ENCODE results near the gene REV3L.

REV3L gene

DNA sequence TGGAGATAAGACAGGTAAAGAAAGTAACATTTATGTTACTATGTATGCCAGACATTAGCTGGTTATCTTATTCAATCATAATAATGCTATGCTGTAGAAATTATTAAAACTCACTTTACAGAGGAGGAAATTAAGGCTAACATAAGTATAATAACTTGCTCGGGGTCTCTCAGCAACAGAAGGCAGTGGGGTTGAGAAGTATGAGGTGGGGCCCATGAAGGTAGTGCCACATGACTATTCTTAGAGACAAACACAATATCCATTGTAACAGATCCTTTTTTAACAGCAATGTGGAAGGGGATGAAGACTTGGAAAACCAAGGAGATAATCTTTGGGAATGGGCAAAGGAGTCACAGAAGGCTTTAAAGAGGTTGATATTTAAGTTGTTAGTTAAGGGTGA, 11.5 kb downstream of the REV3L start:
- DNase-seq (ENCODE audit: low read depth in 2 of 2) = no peak

DNA sequence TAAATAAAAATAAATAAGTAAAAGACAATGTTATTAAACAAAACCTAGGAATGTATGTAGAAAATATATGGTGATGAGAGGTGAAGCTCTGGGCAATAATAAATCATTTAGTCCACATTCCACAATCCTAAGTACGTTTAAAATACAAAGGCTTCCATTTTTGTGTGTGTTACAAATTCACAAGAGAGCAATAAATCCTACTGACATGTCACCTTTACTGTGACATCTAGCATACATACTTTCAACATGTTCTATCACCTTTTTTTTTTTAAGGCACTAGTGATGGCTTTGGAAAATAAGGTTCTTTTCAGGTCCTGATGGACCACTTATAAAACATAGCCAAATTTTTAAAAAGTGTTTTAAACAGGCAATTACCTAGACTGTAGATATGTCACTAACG, 12.0 kb downstream of the REV3L start:
- no peak for DNase-seq (ENCODE audit: low read depth in 2 of 2)

DNA sequence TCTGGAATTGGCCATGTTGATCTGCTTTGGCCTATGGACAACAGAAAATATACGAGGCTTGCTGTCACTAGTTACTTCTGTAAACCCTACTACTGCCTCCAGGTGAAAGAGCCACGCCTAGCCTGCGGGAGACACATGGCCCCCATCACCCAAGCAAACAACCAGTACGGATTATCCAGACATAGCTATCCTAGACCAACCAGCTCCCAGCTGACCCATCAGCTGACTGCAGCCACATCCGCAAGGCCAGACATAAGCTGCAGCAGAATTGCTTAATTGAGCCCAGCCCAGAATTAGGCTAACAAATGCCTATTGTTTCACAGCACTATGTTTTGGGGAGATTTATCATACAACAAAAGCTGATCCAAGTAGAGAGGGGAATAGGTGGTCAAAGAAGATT, 13.5 kb downstream of the REV3L start:
- DNase-seq (ENCODE audit: low read depth in 2 of 2) = no peak

DNA sequence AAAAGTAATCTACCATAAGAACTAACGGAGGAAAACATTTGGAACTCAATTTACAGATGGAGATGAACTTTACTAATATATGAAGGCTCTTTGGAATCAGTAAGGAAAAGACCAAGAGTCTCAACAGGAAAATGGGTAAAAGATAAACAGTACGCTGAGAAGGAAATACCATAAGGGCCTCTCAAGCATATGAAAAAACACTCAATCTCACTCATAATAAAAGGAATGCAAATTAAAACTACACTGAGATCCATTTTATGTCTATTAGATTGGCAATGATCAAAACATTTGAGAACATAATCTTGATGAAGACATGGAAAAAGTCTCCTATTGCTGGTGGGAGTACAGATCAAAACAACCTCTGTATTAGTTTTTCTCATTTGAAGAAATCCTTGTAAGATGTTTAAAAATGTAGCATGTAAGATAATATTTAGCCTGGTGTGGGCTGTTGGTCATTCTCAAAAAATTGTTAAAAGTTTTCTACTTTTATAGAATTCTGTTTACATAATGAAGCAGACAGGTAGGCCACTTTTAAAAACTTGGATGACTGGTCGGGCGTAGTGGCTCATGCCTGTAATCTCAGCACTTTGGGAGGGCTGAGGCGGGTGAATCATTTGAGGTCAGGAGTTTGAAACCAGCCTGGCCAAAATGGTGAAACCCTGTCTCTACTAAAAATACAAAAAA, 14.5 kb downstream of the REV3L start:
- DNase-seq (ENCODE audit: low read depth in 2 of 2) = no peak

DNA sequence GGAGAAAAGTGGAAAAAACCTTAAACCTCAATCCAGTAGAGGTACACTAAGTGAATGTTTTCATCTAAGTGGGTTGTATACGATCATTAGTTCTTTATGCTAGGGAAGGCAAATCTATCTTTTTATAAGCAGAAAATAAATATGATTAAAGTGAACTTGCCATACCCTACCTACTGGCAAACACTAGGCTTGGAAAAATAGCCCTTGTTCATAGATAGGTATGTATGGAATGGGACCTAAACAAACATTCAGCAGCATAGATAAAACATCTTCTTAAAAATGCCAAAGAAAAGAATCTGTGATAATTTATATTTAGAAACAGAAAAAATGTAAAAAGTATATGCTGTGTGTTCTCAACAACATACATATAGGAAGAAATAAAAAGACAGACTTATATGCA, 18.8 kb downstream of the REV3L start:
- no peak for DNase-seq (ENCODE audit: low read depth in 2 of 2)

DNA sequence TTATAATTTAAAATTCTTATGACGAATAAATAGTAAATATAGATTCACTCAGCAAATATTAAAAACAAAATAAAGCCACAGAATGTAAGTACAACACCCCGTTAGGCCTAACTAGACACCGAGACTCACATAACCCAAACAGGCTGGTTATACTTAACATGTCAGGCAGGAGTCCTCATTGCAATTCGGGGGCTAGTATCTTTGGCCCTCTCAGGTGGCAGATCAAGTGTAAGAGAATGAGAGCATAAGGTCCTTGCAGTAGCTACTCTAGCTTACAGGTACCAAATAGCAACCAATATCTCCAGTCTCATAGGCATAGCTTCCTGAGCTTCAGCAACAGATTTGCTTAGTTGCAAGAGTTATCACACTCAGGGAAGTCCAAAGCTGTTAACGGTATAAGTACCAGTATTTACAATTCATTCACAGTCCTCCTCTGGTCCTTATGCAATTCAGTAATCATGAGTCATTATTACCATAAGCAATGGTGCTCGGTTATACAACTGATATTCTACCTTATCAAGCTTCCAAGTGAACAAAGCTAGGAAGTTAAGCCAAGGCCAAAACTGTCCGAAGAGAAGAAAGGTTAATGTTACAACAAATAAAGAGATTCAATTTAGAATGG, 20.1 kb downstream of the REV3L start:
- no peak for DNase-seq (ENCODE audit: low read depth in 2 of 2)

DNA sequence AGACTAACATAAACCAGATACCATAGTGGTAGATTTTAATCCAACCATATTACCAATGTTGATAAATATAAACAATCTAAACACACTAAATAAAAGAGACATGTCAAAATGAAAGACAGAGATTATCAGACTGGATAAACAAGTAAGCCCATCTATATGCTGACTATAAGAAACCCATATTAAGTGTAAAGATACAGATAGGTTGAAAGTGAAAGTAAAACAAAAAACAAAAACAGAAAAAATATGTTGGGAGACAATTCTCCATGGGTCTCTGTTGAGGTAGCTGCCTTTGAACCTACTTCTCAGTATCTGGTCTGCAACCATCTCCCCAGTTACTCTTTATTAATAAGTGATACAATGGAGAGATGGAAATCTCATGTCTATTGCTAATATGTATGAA, 21.2 kb downstream of the REV3L start:
- no peak for DNase-seq (ENCODE audit: low read depth in 2 of 2)

DNA sequence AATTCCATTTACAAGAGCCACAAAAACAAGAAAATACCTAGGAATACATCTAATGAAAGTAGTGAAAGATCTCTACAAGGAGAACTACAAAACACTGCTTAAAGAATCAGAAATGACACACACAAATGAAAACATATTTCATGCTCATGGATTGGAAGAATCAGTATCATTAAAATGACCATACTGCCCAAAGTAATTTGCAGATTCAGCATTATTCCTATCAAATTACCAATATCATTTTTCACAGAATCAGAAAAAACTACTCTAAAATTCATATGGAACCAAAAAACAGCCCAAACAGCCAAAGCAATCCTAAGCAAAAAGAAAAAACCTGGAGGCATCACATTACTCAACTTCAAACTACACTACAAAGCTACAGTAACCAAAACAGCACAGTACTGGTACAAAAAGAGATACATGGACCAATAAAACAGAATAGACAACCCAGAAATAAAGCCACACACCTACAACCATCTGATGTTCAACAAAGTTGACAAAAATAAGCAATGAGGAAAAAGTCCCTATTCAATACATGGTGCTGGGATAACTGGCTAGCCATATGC, 24.3 kb downstream of the REV3L start:
- DNase-seq (ENCODE audit: low read depth in 2 of 2) = no peak

DNA sequence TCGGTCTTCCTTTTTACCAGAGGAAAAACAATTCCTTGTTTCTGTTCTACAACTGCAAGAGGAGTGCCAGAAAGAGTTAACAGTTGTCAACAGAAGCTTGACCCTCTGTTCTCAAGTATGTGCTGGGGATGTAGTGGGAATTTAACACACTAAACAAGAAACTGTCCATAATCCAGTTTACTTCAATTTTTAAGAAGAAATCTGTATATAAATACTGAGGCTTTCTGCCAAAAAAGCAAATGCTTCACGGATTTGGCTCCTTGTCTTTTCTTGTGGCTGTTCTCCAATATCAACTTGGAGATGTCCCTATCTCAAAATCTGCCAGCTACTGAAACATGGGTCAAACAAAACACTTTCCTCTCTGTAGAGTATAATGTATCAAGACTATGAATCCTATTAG, 26.8 kb downstream of the REV3L start:
- no peak for DNase-seq (ENCODE audit: low read depth in 2 of 2)

DNA sequence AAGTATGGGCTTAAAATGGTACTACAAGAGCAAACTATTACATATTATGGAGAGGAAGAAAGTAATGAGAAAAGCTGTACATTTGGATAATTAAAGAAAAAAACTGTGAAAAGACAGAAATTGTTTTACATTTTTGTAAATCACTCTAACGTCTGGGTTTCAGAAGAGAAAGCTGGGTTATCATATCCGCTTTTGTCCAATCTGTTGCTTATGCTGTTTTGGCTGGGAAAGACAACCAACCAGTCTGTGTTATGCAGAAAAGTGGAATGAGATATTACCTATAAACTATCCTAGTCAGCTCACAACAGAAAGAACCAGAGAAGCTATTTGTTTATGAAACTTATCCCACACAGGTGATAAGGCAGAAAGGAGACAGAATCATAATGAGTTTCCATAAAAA, 32.4 kb downstream of the REV3L start:
- DNase-seq (ENCODE audit: low read depth in 2 of 2) = no peak

DNA sequence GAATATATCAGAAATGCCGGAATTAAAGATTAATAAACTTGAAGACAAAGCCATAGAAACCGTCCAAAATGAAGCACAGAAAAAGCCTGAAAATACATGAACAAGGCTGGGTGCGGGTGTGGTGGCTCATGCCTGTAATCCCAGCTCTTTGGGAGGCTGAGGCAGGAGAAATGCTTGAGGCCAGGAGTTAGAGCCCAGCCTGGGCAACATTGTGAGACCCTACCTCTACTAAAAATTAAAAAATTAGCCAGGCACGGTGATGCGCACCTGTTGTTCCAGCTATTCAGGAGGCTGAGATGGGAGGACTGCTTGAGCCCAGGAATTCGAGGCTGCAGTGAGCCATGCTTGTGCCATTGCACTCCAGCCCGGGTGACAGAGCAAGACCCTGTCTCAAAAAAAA, 32.9 kb downstream of the REV3L start:
- no peak for DNase-seq (ENCODE audit: low read depth in 2 of 2)

DNA sequence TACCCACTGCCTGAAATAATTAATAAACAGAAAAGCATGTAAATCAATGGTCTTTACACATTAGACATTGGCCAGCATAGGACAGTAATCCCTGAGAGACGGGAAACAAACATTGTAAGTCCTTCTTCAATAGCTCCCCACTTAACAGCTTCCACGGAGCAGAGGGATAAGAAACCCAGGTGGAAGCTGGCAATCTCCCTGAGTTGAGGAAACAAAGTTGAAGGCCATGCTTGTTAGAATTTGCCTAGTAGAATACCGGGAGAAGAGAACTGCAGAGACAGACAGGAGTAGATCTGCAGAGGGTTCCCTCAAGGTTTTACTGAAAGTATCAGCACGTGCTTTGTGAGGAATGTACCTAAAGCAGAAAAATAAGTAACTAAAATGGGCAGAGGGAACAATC, 33.9 kb downstream of the REV3L start:
- no peak for DNase-seq (ENCODE audit: low read depth in 2 of 2)

DNA sequence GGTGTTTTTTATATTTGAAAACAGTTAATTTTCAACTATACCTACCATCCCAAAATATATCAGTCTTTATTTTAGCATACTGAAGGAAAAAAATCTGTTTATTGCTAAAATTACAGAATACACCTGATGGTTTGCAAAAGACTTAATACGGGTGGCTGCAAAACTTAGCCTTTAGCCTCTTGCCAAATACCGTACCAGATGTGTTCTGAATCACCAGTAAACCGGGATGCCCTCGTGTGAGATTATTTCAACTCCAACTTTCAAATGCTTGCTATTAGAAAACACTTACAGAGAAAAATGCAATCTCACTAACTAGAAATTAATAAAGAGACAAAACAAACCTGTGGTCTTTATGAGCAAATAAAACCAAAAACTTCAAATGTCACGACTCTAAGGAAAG, 36.0 kb downstream of the REV3L start:
- no peak for DNase-seq (ENCODE audit: low read depth in 2 of 2)

DNA sequence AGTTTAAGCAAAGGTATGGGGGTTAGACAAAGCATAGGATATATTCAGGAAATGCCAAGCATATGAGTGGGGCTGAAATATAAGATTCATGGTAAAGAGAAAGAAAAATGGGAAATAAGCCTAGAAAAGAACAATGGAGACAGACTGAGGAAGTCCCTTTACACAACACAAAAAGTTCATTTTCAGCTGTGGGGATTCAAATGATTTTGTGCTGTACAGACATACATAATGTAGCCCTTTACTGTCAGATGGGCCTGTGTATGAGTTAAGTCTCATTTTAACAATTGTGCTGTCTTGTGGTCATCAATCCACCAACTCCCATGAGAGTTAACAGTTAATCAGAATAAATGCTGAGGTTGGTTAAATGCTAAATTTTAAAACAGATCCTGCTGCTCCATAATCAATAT, 37.2 kb downstream of the REV3L start:
- DNase-seq (ENCODE audit: low read depth in 2 of 2) = no peak

DNA sequence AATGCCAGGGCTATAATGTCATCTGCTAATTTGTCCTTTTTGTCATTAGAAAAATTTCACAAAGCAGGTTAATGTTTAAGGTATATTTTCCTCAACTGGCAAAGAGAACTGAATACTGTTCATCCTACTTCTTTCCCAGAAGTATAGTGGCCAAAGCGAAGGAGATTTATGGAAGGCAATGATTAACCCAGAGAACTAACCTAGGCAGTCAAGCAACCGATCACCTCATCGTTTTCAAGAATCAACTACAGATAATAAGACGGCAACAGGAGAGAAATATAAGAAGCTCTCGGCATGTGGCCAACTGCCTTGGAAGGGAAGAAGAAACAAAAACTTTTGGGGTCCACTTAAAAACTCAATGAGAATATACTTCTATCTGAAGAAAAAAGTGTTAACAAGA, 38.2 kb downstream of the REV3L start:
- no peak for DNase-seq (ENCODE audit: low read depth in 2 of 2)

DNA sequence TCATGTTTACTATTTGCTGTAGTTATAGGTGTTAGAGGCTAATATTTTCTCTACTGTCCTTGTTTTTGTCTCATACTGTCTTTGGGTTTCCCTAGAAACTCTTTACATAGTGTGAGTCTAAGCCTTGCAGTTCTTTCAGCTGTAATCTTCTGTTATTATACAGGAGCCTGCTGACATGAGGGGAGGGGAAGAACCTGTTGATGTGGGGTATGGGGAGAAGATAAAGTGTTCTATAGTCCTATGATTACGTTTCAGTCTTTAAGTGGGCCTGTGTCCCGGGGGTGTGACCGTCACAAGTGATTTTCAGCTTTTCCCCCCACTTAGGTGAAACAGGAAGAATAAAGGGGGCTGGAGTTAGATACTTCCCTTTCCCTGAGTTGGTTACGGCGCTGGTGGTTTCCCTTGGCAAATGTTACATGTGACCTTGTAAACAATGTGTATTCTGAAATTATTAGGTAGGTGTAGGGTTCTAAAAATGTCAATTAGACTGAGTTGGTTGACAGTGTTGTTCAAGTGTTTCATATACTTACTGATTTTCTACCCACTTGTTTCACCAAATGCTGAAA, 41.3 kb downstream of the REV3L start:
- no peak for DNase-seq (ENCODE audit: low read depth in 2 of 2)

DNA sequence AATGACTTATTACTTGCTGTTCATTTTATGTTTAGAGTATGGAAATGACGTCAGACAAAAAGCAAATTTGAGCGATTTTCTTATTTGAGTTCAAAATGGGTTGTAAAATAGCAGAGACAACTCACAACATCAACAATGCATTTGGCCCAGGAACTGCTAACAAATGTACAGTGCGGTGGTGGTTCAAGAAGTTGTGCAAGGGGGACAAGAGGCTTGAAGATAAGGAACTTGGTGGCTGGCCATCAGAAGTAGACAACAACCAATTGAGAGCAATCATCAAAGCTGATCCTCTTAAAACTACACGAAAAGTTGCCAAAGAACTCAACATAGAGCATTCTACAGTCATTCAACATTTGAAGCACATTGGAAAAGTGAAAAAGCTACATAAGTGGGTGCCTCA, 43.8 kb downstream of the REV3L start:
- DNase-seq (ENCODE audit: low read depth in 2 of 2) = no peak

DNA sequence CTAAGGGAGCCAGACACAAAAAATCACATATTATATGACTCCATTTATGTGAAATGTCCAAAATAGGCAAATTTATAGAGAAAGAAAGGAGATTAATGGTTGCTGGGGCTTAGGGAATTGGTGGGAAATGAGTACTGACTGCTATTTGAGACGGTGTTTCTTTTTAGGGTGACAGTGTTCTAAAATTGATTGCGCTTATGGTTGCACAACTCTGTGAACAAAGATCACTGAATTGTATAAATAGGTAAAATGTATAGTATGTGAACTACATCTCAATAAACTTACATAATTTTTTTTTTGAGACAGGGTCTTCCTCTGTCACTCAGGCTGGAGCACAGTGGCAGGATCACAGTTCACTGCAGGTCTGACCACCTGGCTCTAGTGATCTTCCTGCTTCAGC, 45.4 kb downstream of the REV3L start:
- DNase-seq (ENCODE audit: low read depth in 2 of 2) = no peak

DNA sequence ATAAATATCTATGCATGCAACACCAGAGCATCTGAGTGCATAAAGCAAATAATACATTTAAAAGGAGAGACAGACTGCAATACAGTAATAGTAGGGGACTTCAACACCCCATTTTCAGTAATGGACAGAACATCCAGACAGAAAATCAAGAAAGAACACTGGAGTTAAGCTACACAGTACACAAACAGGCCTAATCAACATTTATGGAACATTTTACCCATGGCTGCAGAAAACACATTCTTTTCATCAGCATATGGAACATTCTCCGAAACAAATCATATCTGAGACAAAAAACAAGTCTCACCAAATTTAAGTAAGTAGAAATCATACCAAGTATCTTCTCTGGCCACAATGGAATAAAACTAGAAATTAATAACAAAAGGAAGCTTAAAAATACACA, 50.5 kb downstream of the REV3L start:
- no peak for DNase-seq (ENCODE audit: low read depth in 2 of 2)

DNA sequence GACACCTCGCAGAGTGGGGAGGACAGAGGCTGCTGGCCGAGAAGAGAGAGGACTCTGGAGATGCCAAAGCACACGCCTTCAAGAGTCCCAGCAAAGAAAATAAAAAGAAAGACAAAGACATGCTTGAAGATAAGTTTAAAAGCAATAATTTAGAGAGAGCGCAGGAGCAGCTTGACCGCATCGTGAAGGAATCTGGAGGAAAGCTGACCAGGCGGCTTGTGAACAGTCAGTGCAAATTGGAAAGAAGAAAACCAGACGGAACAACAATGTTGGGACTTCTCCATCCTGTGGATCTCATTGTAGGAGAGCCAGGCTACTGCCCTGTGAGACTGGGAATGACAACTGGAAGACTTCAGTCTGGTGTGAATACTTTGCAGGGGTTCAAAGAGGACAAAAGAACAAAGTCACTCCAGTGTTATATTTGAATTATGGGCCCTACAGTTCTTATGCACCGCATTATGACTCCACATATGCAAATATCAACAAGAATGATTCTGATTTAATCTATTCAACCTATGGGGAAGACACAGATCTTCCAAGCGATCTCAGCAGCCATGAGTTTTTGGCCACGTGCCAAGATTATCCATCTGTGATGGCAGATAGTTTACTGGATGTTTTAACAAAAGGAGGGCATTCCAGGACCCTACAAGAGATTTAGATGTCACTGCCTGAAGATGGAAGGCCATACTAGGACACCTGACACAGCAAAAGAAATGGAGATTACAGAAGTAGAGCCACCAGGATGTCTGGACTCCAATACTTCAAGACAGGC, 52.2 kb downstream of the REV3L start:
- no peak for DNase-seq (ENCODE audit: low read depth in 2 of 2)

DNA sequence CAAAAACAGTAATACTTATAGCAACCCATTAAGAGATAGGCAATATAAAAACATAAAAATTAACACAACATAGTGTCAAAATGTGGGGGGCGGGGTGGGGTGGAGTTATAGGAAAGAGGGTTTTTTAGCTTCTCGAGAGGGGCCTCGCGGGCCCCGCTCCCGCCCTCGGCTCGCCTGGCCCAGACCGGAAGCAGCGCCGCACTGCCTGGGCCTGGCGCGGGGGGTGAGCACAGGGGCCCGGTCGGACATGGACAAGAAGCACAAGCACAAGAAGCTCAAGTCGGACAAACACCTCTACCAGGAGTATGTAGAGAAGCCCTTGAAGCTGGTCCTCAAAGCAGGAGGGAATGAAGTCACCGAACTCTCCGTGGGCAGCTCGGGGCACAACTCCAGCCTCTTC, 53.4 kb downstream of the REV3L start:
- DNase-seq (ENCODE audit: low read depth in 2 of 2) = no peak

DNA sequence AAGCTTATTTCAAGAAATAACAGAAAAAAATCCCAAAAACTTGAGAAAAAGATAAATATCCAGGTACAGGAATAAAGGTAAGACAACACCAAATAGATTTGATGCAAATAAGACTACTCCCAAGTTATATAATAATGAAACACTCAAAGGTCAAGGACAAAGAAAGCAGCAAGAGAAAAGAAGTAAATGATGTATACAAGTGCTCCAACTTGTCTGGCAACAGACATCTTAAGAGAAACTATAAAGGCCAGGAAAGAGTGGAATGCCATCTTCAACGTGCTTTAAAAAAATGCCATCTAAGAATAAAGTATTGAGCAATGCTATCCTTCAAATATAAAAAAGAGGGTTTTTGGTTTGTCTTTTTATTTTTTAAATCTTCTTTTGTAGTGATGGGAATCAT, 54.2 kb downstream of the REV3L start:
- no peak for DNase-seq (ENCODE audit: low read depth in 2 of 2)
